Measurements from ENCODE around the gene SMIM3.
"Not testable (repeated sequence)": the region's sequence is repeated elsewhere in the genome, so short reads cannot be mapped to it uniquely, and the experiment has no call there.

Gene SMIM3

GRCh38 chr5:150801117-150801927, 22.8 kb downstream of the SMIM3 start:
- no peak for DNase-seq

GRCh38 chr5:150804388-150804787, 25.8 kb downstream of the SMIM3 start:
- DNase-seq: no peak

- no peak for DNase-seq
These were observed 30.8 kb downstream of the SMIM3 start for GRCh38 chr5:150809363-150809762.

GRCh38 chr5:150815010-150815409, 36.5 kb downstream of the SMIM3 start:
- no peak for DNase-seq

GRCh38 chr5:150816946-150817345, 38.4 kb downstream of the SMIM3 start:
- no peak for DNase-seq

GRCh38 chr5:150829744-150830143, 51.2 kb downstream of the SMIM3 start:
- DNase-seq: no peak

GRCh38 chr5:150831821-150832220, 53.3 kb downstream of the SMIM3 start:
- DNase-seq: not testable (repeated sequence)

GRCh38 chr5:150836064-150836463, 57.5 kb downstream of the SMIM3 start:
- DNase-seq: no peak

GRCh38 chr5:150836703-150837102, 58.1 kb downstream of the SMIM3 start:
- DNase-seq: no peak

GRCh38 chr5:150845185-150845859, 66.8 kb downstream of the SMIM3 start:
- not testable (repeated sequence) for DNase-seq

GRCh38 chr5:150846308-150846653, 67.7 kb downstream of the SMIM3 start, which contains the start of gene IRGM:
IRGM (plus strand) TSS chr5:150846521; CDS start chr5:150848124, 1,603 bp downstream.
- DNase-seq: not testable (repeated sequence)

Data from activated naive CD4-positive, alpha-beta T cell (primary cell).